Testis (tissue), 3 donors: ENCODE measurements around the gene CA9. TPM values are rescaled to one million over a fixed set of nuclear protein-coding genes. Genes with fewer than 3 reads are reported as not detected.

ENCODE experiments used
- DNase-seq: peaks from one replicate; pipeline ENCODE4 v3.0.0-alpha.2; 2019
- H3K27ac ChIP-seq, 2 donors: fragments of 200-600 bp; sonication (generic); one replicate each; pipeline ENCODE4 v1.5.1; 2019
- H3K27me3 ChIP-seq: fragments of 200-600 bp; sonication (generic); one replicate; pipeline ENCODE4 v1.5.1; 2019
- H3K36me3 ChIP-seq: fragments of 200-600 bp; sonication (generic); one replicate; pipeline ENCODE4 v1.5.1; 2017; ENCODE audit warnings: low read depth; ENCODE audit errors: missing control alignments
- H3K4me1 ChIP-seq: fragments of 200-600 bp; sonication (generic); one replicate; pipeline ENCODE4 v1.5.1; 2019
- H3K4me3 ChIP-seq, 2 donors: fragments of 200-600 bp; sonication (generic); one replicate each; pipeline ENCODE4 v1.5.1; 2017 to 2019
- H3K9me3 ChIP-seq: fragments of 200-600 bp; sonication (generic); one replicate; pipeline ENCODE4 v1.5.1; 2017
- POLR2A ChIP-seq: fragments of 450-650 bp; IDR thresholded peaks from one replicate; pipeline ENCODE4 v1.6.1; 2017; ENCODE audit warnings: antibody characterized with exemption, mild to moderate bottlenecking, moderate library complexity
- WGBS, 2 donors: methylation state at CpG; one replicate each; pipeline ENCODE4 v1.1.5; 2018; 5-methylcytosine and 5-hydroxymethylcytosine counted together
- intact Hi-C: fragments of 100-400 bp; cut with DNase I; formaldehyde crosslinking; loops from one replicate; pipeline ENCODE4 v1.15.1; 2023; ENCODE audit warnings: low total_unique reads
- polyA plus RNA-seq: library from polyadenylated mRNA; stranded (reverse); fragments of 350-450 nt; fragmentation: Illumina TruSeq; extraction: RNeasy Lipid Tissue Mini Kit (QIAGEN cat#74804); gene quantifications from one replicate; pipeline ENCODE4 v1.2.3, GENCODE V29; 2014; ENCODE audit warnings: low read depth, low replicate concordance; ENCODE audit not compliant: insufficient read depth
- total RNA-seq, 2 donors: library from RNA; depleted of rRNA; stranded (reverse); fragments of >200 nt; gene quantifications; one replicate each; pipeline ENCODE4 v1.2.3, GENCODE V29; 2016
- TF ChIP-seq, protein P1 (sequence below), 3 experiments: fragments of 450-650 bp in 2 of 3; fragments of 200-600 bp in 1 of 3; sonication (generic) in 1 of 3; IDR thresholded peaks; one replicate each; pipeline ENCODE4 v1.5.1; 2016 to 2019; ENCODE audit warnings: antibody characterized with exemption in 3 of 3, mild to moderate bottlenecking in 2 of 3, moderate library complexity in 1 of 3

Gene CA9
- total and polyA plus RNA-seq, 3 donors from 2014 or later, result 11.0 to 50.5 (median 36.8) TPM

DNA sequence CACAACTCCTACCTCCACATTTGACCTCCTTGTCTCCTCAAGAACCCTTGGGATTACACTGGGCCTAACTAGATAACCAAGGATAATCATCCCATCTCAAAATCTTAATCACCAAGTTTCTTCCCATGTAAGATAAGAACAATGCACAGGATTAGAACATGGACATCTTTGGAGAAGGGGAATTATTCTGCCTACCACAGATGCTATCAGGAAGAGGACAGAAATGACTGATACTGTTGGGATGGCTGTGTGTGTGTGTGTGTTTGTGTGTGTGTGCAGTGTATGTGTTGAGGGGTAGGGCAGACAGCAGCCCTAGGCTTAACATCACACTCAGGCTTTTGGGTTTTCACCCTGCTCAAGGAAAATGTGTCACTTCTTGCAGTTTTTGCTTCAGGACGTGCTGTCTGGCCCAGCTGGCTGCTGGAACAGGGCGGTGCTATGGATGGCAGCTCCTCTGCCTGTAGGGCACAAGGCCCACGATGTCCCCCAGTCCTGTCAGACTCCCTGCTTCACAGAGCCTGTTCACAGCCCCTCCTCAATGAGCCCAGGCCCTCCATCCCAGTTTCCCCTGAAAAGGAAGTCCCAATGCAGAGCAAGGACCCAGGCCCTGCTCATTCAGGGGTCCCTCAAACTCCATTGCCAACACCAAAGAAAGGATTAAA is 7.7 kb downstream of the CA9 start:
- intact Hi-C loops, result no loop called here
- Histone ChIP-seq H3K27me3 (no peaks in the 10 kb centered on the region), H3K4me3 (no peak overlapping the region), H3K9me3 (no peaks in the 10 kb centered on the region), H3K27ac (no peak overlapping the region), H3K36me3 (no peaks in the 10 kb centered on the region), H3K4me1 (peaks cover 13% of the 10 kb centered on the region)
- DNase-seq, result no peak
- 68 to 89% methylated on average over 3 of the region's 3 CpGs for WGBS, 2 donors
- no peak for TF ChIP-seq POLR2A
- TF ChIP-seq, protein P1, sequence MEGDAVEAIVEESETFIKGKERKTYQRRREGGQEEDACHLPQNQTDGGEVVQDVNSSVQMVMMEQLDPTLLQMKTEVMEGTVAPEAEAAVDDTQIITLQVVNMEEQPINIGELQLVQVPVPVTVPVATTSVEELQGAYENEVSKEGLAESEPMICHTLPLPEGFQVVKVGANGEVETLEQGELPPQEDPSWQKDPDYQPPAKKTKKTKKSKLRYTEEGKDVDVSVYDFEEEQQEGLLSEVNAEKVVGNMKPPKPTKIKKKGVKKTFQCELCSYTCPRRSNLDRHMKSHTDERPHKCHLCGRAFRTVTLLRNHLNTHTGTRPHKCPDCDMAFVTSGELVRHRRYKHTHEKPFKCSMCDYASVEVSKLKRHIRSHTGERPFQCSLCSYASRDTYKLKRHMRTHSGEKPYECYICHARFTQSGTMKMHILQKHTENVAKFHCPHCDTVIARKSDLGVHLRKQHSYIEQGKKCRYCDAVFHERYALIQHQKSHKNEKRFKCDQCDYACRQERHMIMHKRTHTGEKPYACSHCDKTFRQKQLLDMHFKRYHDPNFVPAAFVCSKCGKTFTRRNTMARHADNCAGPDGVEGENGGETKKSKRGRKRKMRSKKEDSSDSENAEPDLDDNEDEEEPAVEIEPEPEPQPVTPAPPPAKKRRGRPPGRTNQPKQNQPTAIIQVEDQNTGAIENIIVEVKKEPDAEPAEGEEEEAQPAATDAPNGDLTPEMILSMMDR (IDR thresholded peaks at IDR 0.05), result no peak

DNA sequence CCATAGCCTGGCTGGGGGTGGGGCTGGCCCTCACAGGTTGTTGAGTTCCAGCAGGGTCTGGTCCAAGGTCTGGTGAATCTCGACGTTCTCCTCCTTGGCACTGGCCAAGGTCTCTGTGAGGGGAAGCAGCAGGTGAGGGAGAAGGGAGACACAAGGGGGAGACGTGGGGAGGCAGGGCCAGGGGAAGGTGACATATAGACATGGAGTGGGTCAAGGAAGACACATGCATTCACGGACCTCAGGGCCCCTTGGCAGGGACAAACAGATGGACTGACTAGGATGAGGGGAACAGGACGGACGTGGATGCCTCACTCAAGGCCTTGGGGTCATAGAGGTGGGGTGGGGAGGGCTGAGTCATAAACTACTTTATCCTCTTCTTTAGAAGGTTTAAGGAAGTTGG is 8.3 kb downstream of the CA9 start:
- peaks cover 13% of the 10 kb centered on the region for H3K4me1 ChIP-seq
- no peak overlapping the region for H3K27ac ChIP-seq
- H3K4me3 ChIP-seq, result no peak overlapping the region
- intact Hi-C loops, result no loop called here
- TF ChIP-seq, protein P1 (IDR thresholded peaks at IDR 0.05), result no peak
- no peak for TF ChIP-seq POLR2A
- H3K9me3 ChIP-seq, result no peaks in the 10 kb centered on the region
- no peaks in the 10 kb centered on the region for H3K27me3 ChIP-seq
- WGBS, 2 donors, result 54 to 64% methylated on average over 6 of the region's 6 CpGs
- no peak for DNase-seq
- H3K36me3 ChIP-seq, result no peaks in the 10 kb centered on the region

DNA sequence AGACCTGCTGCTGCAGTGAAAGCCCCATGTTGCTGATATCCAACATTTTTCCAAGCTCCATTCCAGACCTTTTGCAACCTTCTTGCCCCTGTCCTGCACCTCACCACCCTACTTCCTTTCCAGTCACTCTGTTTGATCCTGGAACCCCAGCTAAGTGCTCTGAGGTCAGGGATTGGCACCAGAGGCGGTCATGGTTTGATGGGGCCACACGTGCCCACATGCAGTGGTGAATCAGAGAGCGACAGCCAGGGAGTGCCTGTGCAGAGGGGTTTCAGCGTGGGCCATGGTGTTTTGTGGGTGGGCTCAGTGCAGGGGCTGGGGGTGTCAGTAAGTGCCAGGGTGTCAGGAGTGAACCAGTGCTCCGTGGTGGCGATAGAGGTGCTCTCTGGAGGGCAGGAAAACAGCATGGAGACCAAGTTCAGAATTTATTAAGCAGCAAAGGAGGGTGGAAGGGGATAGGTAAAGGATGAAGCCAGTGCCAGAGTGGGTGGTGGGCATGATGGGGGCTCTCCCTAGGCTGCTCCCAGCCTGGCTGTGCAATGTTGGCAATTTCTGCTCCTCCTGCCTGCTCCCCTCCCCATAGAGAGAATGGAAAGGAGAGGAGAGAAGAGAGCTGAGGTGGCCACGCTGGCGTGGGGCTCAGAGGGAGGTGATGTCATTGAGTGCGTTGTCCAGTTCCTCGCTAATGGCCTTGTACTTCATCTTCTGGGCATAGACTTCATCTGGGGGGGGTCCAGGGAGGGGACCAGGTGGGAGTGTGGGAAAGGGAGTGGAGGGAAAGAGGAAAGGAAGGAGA is 9.0 kb downstream of the CA9 start:
- 80 to 91% methylated on average over 10 of the region's 10 CpGs for WGBS, 2 donors
- intact Hi-C loops, result no loop called here
- H3K9me3 ChIP-seq, result no peaks in the 10 kb centered on the region
- no peak overlapping the region for H3K4me3 ChIP-seq
- no peak for TF ChIP-seq POLR2A
- TF ChIP-seq, protein P1 (IDR thresholded peaks at IDR 0.05), result no peak
- peaks cover 13% of the 10 kb centered on the region for H3K4me1 ChIP-seq
- DNase-seq, result no peak
- no peak overlapping the region for H3K27ac ChIP-seq
- no peaks in the 10 kb centered on the region for H3K27me3 ChIP-seq
- no peaks in the 10 kb centered on the region for H3K36me3 ChIP-seq

DNA sequence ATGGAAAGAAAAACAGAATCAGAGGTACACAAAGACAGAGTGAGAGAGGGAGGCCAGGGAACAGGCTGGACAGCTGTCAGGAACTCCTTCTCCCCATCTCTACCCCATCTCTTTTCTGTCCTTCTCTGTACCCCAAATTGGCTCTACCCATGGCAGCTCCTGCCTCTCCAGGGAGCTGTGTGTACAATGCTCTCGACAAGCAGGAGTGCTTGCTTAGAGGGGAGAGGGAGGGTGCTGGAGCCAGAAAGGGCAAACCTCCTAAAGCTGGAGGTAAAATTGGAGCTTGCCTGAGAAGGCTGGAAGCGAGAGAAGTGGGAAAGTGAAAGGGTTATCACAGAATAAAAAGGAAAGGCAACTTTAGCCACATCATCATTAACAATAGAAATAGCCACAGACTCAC is 9.6 kb downstream of the CA9 start:
- Histone ChIP-seq H3K36me3 (no peaks in the 10 kb centered on the region), H3K4me3 (no peak overlapping the region), H3K27ac (no peak overlapping the region), H3K27me3 (no peaks in the 10 kb centered on the region), H3K9me3 (no peaks in the 10 kb centered on the region), H3K4me1 (peaks cover 10% of the 10 kb centered on the region)
- no peak for DNase-seq
- intact Hi-C loops, result no loop called here
- WGBS, 2 donors, result 58 to 69% methylated on average over 2 of the region's 2 CpGs
- TF ChIP-seq POLR2A, result no peak
- TF ChIP-seq, protein P1 (IDR thresholded peaks at IDR 0.05), result no peak
